Left ventricle myocardium superior (tissue), 1 donor: ENCODE results near the gene INF2. TPM values are rescaled to one million over a fixed set of nuclear protein-coding genes. Genes with fewer than 3 reads are reported as not detected.

Experiments used
- ATAC-seq: fragments of 200-7000 bp; cut with Tn5 transposase; one replicate; pipeline ENCODE4 v1.9.1; 2020; ENCODE audit warnings: mild to moderate bottlenecking, moderate library complexity
- DNase-seq: peaks from one replicate; pipeline ENCODE4 v3.0.0-alpha.2; 2020
- intact Hi-C: fragments of 100-400 bp; cut with micrococcal nuclease; formaldehyde crosslinking; loops from one replicate; pipeline ENCODE4 v1.11.0; 2022
- microRNA-seq: library from miRNA; unstranded; fragments of <30 nt; microRNA quantifications from one replicate; pipeline ENCODE4 v1.2.0, GENCODE V29; 2020; ENCODE audit warnings: borderline number of aligned reads
- total RNA-seq: library from RNA; stranded (reverse); fragmentation: NEBNext Ultra II Directional; extraction: Animal tissue kit (Norgen Biotek cat#: 25700); gene quantifications from one replicate; pipeline ENCODE4 v1.2.1, GENCODE V29; 2021
- donor health status: DM: no; HTN: yes; CAD: no; lungs with severe emphysema.

INF2 gene
- total RNA-seq, 1 donor from 2014 or later: 30.4 TPM

- intact Hi-C loops: no loop called here
- DNase-seq (no peak), ATAC-seq (no peak)
Measured at GRCh38 chr14:104771374-104771773, 82.0 kb downstream of the INF2 start.

Small RNA genes lying within 50 kb of the gene (microRNA-seq; reads per million reads assigned to microRNA genes)
- not detected for gene MIR4710

Other genes starting within 250 kb of the INF2 start
- 53.8 TPM for gene C14orf180, start 109.9 kb upstream of the INF2 start, total RNA-seq
- not detected for gene TMEM179, start 84.8 kb upstream of the INF2 start, total RNA-seq
- 226 TPM for gene ADSS1, start 34.6 kb downstream of the INF2 start, total RNA-seq
- 65.1 TPM for gene SIVA1, start 63.5 kb downstream of the INF2 start, total RNA-seq
- 142 TPM for gene AKT1, start 106.1 kb downstream of the INF2 start, total RNA-seq
- gene ZBTB42, start 111.5 kb downstream of the INF2 start, total RNA-seq: 5.3 TPM
- 10.7 TPM for gene CEP170B, start 175.7 kb downstream of the INF2 start, total RNA-seq
- 0.27 TPM for gene PLD4, start 235.3 kb downstream of the INF2 start, total RNA-seq